HS-5 (cell line): ENCODE results near the gene SRP19.
"Not testable (repeated sequence)": the region's sequence is repeated elsewhere in the genome, so short reads cannot be mapped to it uniquely, and the experiment has no call there.

Source experiments
- DNase-seq: peaks from one replicate; pipeline ENCODE4 v3.0.0-alpha.2; 2012; ENCODE audit warnings: low read depth

Gene SRP19

GRCh38 chr5:112860929-112861637 is at the start of gene SRP19:
Gene SRP19 (plus strand): TSS chr5:112861287. CDS start chr5:112861377, 90 bp downstream.
- peak; percentile 85 for DNase-seq

DNA sequence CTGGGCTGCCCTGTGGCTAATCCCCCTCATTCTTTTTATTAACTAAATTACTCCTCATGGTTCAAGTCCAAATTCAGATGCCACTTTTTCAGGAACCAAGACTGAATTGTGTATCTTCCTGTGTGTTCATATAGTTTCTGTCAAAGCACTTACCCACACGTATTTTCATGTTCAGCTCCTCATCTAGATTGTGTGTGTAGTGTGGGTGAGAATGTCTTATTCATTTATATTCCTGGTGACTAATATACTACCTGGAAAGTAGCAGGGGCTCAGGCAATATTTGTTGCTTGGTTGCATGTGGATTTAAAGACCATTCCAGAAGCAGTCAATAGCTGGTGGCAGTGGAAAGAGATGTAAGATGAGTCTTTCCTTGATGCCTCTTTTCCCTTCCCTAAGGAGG is 48.5 kb upstream of the SRP19 start:
- no peak for DNase-seq

DNA sequence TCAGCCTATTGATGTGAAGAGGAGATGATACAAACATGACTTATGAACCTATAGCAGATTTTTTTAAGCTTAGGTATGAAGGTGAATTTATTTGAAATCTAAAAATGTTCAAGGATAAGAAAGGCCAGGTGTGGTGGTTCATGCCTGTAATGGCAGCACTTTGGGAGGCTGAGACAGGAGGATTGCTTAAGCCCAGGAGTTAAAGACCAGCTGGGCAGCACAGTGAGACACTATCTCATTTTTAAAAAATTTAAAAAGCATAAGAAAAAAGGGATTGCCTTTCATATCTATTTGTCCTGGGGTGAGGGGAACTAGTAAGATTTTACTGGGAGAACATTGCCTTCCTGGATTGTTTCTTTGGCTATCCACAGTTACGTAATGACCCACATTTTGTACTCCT is 40.8 kb upstream of the SRP19 start:
- DNase-seq, result no peak

- no peak for DNase-seq
Observed at GRCh38 chr5:112822456-112822855, 38.6 kb upstream of the SRP19 start.

GRCh38 chr5:112823181-112823580 is 37.9 kb upstream of the SRP19 start:
- DNase-seq, result no peak

- no peak for DNase-seq
Observed at GRCh38 chr5:112823656-112824055, 37.4 kb upstream of the SRP19 start.

DNA sequence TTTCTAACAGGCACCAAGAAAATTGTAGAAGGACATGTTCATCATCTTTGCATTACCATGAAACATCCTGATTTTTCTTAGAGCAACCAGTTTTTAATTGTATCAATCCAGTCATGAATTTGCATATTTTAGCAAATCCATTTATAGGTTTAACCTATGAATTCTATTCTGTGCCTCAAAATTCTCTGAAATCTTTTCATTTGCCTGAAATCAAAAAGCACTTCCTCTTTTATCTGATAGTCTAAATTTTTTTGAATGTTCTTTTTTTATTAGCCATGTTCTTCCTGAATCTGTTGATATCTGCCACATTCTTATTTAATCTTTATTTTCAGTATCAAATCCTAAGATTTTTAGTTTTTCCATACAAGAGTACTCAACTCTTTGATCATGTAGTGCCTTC is 36.9 kb upstream of the SRP19 start:
- no peak for DNase-seq

- no peak for DNase-seq
Observed at GRCh38 chr5:112830378-112830777, 30.7 kb upstream of the SRP19 start.

DNA sequence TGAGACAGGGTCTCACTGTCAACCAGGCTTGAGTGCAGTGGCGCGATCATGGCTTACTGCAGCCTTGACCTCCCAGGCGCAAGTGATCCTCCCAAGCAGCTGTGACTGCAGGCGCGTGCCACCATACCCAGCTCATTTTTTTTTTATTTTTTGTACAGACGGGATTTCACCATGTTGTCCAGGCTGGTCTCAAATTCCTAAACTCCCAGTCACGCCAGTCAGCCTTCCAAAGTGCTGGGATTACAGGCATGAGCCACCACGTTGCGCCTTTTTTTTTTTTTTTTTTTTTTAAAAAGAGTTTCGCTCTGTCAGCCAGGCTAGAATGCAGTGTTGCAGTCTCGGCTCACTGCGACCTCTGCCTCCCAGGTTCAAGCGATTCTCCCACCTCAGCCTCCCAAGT is 27.1 kb upstream of the SRP19 start:
- no peak for DNase-seq

- DNase-seq, result no peak
Observed at GRCh38 chr5:112844489-112844888, 16.6 kb upstream of the SRP19 start.

GRCh38 chr5:112846556-112846955 is 14.5 kb upstream of the SRP19 start:
- DNase-seq, result no peak

DNA sequence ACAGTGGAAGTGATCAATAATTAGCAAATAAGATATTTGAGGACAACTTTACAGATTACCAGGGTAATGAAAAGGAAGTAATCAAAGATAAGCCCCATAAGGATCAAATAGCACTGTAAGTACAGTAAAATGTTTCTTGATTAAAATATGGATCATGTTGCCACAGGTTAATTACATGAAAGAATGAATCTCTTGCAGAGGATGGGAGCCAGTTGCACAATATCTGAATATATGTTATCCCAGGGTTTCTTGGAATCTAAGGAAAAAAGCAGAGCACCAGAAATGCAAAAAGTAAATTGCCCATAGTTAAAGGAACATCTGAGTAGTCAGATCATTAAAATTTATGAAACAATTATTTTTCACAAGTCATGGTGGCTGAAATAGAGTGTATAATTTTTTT is 13.8 kb upstream of the SRP19 start:
- DNase-seq, result no peak

GRCh38 chr5:112848116-112848811 is 12.8 kb upstream of the SRP19 start:
- peak; percentile 25 for DNase-seq

GRCh38 chr5:112849912-112850311 is 11.2 kb upstream of the SRP19 start:
- DNase-seq, result no peak

DNA sequence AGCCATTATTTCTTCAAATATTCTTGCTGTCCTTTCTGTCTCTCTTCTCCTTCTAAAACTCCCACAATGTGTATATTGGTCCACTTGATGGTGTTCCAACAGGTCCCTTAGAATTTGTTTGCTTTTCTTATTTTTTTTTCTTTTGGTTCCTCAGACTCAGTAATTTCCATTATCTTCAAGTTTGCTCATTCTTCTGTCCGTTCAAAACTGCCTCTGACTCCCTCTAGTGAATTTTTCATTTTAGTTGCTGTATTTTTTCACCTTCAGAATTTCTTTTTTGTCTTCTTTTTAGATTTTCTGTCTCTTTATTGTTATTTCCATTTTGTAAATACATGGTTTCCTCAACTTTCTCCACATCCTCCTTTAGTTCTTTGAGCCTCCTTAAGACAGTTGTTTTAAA is 6.4 kb upstream of the SRP19 start:
- no peak for DNase-seq

GRCh38 chr5:112857866-112858265 is 3.2 kb upstream of the SRP19 start:
- no peak for DNase-seq

DNA sequence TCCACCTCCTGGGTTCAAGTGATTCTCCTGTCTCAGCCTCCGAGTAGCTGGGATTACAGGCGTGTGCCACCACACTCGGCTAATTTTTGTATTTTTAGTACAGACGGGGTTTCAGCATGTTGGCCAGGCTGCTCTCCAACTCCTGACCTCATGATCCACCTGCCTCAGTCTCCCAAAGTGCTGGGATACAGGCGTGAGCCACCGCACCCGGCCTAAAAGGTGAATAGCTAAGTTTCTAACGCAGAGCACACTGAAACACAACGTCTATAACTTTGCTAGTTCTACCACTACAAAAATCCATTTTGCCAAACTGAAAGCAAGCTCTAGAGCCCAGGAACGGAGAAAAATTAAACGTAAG is 537 bp upstream of the SRP19 start:
- DNase-seq, result not testable (repeated sequence)

DNA sequence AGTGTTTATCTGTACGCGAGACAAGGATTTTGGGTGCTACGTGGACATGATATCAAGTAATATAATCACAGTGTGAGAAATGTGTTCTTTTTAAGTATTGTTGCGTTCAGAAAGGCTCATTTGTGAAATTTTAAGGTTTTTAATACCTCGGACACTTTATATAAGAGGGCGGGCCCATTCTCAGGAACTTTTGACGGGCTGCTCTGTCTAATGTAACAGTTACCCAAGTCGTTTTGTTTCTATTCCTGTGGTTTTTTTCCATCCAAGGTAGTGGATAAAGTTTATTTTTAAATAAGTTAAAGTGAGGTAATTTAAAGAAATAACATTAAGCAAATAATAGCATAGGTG is 525 bp downstream of the SRP19 start:
- DNase-seq, result no peak

GRCh38 chr5:112862085-112862484 is 998 bp downstream of the SRP19 start:
- no peak for DNase-seq

GRCh38 chr5:112863549-112863948 is 2.5 kb downstream of the SRP19 start:
- no peak for DNase-seq

- no peak for DNase-seq
Observed at GRCh38 chr5:112865128-112865527, 4.0 kb downstream of the SRP19 start.

DNA sequence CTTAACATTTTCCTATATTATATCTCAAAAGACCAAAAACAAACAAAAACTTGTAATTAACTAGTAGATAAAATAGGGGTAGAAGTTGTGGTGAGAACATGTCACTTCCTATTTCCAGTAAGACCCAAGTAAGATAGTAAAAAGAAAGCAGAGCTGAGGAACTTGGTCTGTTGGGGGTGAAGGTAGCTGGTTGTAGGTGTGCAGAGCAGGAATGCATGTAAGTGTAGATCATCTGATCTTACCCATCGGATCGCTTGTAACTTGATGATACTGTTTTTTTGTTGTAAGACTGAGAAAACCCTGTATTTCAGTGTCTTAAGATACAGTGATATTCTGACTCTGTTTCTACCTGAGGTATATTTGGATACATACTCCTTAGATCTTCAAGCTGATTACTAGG is 5.7 kb downstream of the SRP19 start:
- no peak for DNase-seq

DNA sequence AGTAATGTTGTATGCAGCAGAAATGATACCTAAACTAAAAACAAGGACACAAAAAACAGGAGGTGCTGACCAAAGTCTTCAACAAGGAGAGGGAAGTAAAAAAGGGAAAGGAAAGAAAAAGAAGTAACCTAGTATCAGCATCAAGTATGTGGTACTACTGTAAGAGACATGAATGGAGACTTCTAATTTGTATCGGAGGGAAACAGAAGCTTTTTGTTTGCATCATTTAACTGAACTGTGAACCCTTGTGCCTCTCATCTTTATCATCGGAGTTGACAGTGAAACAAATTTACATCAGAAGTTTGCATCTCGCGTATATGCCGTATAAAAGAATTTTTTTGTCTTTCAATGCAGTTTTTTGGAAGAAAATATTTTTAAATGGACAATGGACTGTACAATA is 6.3 kb downstream of the SRP19 start:
- DNase-seq, result no peak

- DNase-seq, result no peak
Observed at GRCh38 chr5:112869948-112870347, 8.9 kb downstream of the SRP19 start.
